Muscle of leg (tissue), 16 donors: Measurements from ENCODE around the gene SLC38A1. TPM values are rescaled to one million over a fixed set of nuclear protein-coding genes. Genes with fewer than 3 reads are reported as not detected.
A peak's percentile ranks its signal among the peaks of the same experiment; 100 is the strongest.

Experiments used
- DNase-seq: peaks from one replicate; pipeline ENCODE4 v3.0.0; 2013
- H3K27ac ChIP-seq: one replicate; pipeline ENCODE4 v1.5.1; 2013; ENCODE audit warnings: mild to moderate bottlenecking, low read length, control low read depth
- H3K27me3 ChIP-seq: one replicate; pipeline ENCODE4 v1.6.1; 2013; ENCODE audit warnings: low read length; ENCODE audit not compliant: control insufficient read depth, insufficient read depth
- H3K36me3 ChIP-seq: one replicate; pipeline ENCODE4 v1.6.1; 2013; ENCODE audit warnings: low read length; ENCODE audit not compliant: control insufficient read depth, insufficient read depth
- H3K4me1 ChIP-seq: one replicate; pipeline ENCODE4 v1.6.1; 2013; ENCODE audit warnings: low read length; ENCODE audit not compliant: control insufficient read depth, insufficient read depth
- H3K4me3 ChIP-seq: one replicate; pipeline ENCODE4 v1.5.1; 2013; ENCODE audit warnings: low read length, control low read depth
- H3K9me3 ChIP-seq: replicated peaks from 2 replicates; pipeline ENCODE4 v1.6.1; 2013; ENCODE audit warnings: low read depth, low read length; ENCODE audit not compliant: control insufficient read depth
- WGBS: methylation state at CpG from one replicate; pipeline ENCODE4 v1.1.5; 2013; ENCODE audit warnings: missing lambda C conversion rate; ENCODE audit not compliant: insufficient coverage; 5-methylcytosine and 5-hydroxymethylcytosine counted together
- long read RNA-seq, 11 donors: transcript quantifications; one replicate each; lab custom pipeline, GENCODE V29; 2026
- polyA plus RNA-seq, 8 donors: library from polyadenylated mRNA; unstranded; fragments of 120-200 nt; gene quantifications; one replicate each; pipeline versions ENCODE4 v1.2.1 to v1.2.3, GENCODE V29; 2013; ENCODE audit warnings: inconsistent platforms in 1 of 8, low replicate concordance in 1 of 8; ENCODE audit not compliant: insufficient read length in 8 of 8, insufficient read depth in 1 of 8
- total RNA-seq: library from RNA; stranded (reverse); fragments of 120-200 nt; gene quantifications from one replicate; pipeline ENCODE4 v1.2.4, GENCODE V29; 2013

The SLC38A1 gene
- total RNA-seq (34.4 TPM), polyA plus RNA-seq (10 to 100 TPM; 24.3 to 44.0 (median 30.6) TPM)
- long read RNA-seq, donor 1, full-length matches to known transcripts: 1 of 9 reads
- long read RNA-seq, donor 1, partial matches to known transcripts: 8 of 9 reads
- long read RNA-seq, donor 1, other reads (novel, unspliced or antisense): 0 of 9 reads
- long read RNA-seq, donor 2, full-length matches to known transcripts: 1 of 1 reads
- long read RNA-seq, donor 2, partial matches to known transcripts: 0 of 1 reads
- long read RNA-seq, donor 2, other reads (novel, unspliced or antisense): 0 of 1 reads
- long read RNA-seq, donor 3, full-length matches to known transcripts: 12 of 23 reads
- long read RNA-seq, donor 3, partial matches to known transcripts: 11 of 23 reads
- long read RNA-seq, donor 3, other reads (novel, unspliced or antisense): 0 of 23 reads
- long read RNA-seq, donor 4, partial matches to known transcripts: 11 of 13 reads
- long read RNA-seq, donor 4, other reads (novel, unspliced or antisense): 0 of 13 reads
- long read RNA-seq, donor 5, full-length matches to known transcripts: 7 of 20 reads
- long read RNA-seq, donor 5, partial matches to known transcripts: 13 of 20 reads
- long read RNA-seq, donor 5, other reads (novel, unspliced or antisense): 0 of 20 reads
- long read RNA-seq, donor 6, full-length matches to known transcripts: 9 of 9 reads
- long read RNA-seq, donor 6, partial matches to known transcripts: 0 of 9 reads
- long read RNA-seq, donor 6, other reads (novel, unspliced or antisense): 0 of 9 reads
- long read RNA-seq, donor 7, partial matches to known transcripts: 0 of 1 reads
- long read RNA-seq, donor 7, other reads (novel, unspliced or antisense): 0 of 1 reads
- long read RNA-seq, donor 8, partial matches to known transcripts: 17 of 19 reads
- long read RNA-seq, donor 8, other reads (novel, unspliced or antisense): 0 of 19 reads
- long read RNA-seq, donor 9, full-length matches to known transcripts: 5 of 5 reads
- long read RNA-seq, donor 9, partial matches to known transcripts: 0 of 5 reads
- long read RNA-seq, donor 9, other reads (novel, unspliced or antisense): 0 of 5 reads
- long read RNA-seq, donor 10, full-length matches to known transcripts: 9 of 9 reads
- long read RNA-seq, donor 10, partial matches to known transcripts: 0 of 9 reads
- long read RNA-seq, donor 10, other reads (novel, unspliced or antisense): 0 of 9 reads
- long read RNA-seq, donor 11, partial matches to known transcripts: 0 of 4 reads
- long read RNA-seq, donor 11, other reads (novel, unspliced or antisense): 0 of 4 reads

DNA sequence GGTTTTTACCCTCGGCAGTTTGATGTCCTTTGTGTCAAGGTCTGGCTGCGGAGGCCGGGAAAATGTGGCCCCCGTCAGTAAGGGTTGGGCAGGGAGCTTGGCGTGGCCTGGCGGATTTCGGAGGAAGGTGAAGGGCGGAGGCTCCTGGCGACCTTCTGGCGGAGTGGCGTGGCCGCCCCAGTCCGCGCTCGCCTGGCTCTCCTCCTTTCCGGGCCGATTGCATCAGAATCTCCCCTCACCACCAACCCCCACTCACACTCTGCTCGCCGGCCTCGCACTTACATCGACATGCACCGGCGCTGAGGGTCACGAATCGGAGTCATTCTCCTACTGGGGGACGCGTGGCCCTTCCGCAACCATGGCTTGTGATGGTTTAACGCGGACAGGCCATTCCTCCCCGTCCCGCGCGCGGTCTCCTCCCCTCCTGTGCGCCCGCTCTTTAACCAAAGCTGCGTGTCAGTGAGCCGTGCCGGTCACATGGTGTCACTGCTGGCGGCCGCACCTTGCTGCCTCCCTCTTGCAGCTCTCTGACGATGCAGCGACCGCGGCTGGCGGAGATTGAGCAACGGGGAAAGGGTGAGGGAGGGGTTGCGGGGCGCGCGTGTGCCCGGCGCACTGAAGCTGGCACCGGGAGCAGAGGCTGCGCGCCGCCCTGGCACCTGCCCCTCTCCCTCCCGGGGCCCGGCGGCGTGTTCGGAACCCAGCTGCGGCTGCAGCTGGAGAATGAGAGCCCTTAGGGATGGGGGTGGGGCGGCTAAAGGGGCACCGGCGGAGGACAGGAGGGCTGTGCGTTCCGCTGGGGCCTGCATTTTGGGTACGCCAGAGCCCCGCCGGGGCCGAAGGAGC, at the start of gene SLC38A1:
Gene SLC38A1 (minus strand): TSS at position 461 of the 846 bp plus-strand sequence. CDS start 29,243 bp downstream, outside the sequence.
- no peaks in the 10 kb centered on the region for H3K9me3 ChIP-seq
- no peaks in the 10 kb centered on the region for H3K36me3 ChIP-seq
- under 1% methylated on average over 64 of the region's 73 CpGs for WGBS
- H3K27ac ChIP-seq: peak within 1 kb of the TSS; percentile 82
- H3K4me3 ChIP-seq: peak within 1 kb of the TSS; percentile 66
- peaks cover 45% of the 10 kb centered on the region for H3K4me1 ChIP-seq
- H3K27me3 ChIP-seq: peaks cover 31% of the 10 kb centered on the region
- peak; percentile 90 for DNase-seq

DNA sequence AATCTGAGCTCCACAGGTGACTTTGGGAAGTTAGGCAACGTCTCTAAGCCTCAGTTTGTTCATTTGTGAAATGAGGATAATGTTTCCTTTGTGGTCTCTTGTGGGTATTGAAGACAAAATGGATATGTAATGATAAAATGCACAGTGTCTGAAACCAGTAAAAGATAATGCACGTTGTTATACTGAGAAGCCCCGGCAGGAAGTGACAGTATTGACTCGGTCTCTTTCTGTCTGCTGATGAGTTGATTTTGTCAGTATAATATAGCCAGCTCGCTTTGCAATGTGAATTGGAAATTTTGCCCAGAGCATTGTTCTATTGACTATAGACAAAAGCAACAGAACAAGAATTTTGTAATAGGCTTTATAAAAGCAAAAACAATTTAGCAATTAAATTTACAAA, 49.2 kb upstream of the SLC38A1 start:
- H3K27me3 ChIP-seq: no peaks in the 10 kb centered on the region
- no peak overlapping the region for H3K4me3 ChIP-seq
- H3K4me1 ChIP-seq: no peaks in the 10 kb centered on the region
- 67% methylated on average over 3 of the region's 5 CpGs for WGBS
- no peaks in the 10 kb centered on the region for H3K36me3 ChIP-seq
- H3K9me3 ChIP-seq: no peaks in the 10 kb centered on the region
- no peak overlapping the region for H3K27ac ChIP-seq
- no peak for DNase-seq

DNA sequence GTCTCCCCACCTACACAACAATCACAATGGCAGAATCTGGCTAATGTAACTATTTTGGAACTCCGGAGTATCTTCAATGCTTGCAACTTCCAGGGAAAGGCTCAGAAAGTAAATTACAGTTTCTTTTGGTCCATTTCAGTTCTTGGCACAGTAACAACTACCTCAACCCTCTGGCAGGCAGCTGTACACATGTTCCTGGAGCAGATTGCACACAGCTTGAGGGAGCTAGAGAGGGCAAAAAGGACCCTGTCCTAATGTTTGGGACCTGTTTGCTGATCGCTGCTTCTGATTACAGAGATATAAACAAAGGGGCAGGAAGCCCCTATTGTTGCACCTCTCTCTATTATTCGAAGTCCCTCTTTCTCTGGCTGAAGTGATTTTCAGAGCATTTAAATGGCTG, 35.2 kb upstream of the SLC38A1 start:
- WGBS: 81% methylated on average over 3 of the region's 3 CpGs
- H3K27ac ChIP-seq: peak overlapping the region; percentile 20
- no peaks in the 10 kb centered on the region for H3K36me3 ChIP-seq
- peak; percentile 52 for DNase-seq
- H3K4me1 ChIP-seq: peaks cover 22% of the 10 kb centered on the region
- no peaks in the 10 kb centered on the region for H3K9me3 ChIP-seq
- no peak overlapping the region for H3K4me3 ChIP-seq
- no peaks in the 10 kb centered on the region for H3K27me3 ChIP-seq

DNA sequence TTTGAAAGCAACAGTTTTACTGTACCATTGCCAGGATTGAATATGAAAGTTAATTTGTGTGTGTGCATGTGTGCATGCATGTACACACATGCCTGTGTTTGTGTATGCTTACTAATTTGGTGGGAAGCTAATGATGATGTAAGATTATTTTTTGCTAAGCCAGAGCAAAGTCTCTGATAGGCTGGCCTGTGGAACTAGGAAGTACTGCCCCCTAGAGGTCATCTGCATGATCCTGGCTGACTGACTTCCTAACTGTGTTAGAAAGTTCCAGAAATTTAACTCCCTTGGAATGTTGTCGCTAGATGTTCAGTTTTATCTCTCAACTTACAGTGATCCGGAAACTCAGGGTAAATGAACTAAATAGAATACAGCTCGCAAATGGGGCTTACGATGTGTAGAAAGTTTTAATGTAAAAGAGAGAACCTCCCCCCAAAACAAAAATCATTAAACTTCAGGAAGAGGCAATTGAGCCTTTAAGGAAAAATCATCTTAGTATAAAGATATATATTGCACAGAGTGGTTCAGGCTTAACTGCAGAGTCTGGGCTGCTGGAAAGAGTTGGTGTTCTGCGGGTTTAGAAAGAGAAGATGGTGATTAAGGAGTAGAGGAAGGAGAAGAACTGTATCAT, 34.3 kb upstream of the SLC38A1 start:
- DNase-seq: peak; percentile 16
- WGBS: 92% methylated on average over 1 of the region's 5 CpGs
- Histone ChIP-seq H3K27ac (no peak overlapping the region), H3K27me3 (no peaks in the 10 kb centered on the region), H3K4me3 (no peak overlapping the region), H3K9me3 (no peaks in the 10 kb centered on the region), H3K36me3 (no peaks in the 10 kb centered on the region), H3K4me1 (peaks cover 22% of the 10 kb centered on the region)

DNA sequence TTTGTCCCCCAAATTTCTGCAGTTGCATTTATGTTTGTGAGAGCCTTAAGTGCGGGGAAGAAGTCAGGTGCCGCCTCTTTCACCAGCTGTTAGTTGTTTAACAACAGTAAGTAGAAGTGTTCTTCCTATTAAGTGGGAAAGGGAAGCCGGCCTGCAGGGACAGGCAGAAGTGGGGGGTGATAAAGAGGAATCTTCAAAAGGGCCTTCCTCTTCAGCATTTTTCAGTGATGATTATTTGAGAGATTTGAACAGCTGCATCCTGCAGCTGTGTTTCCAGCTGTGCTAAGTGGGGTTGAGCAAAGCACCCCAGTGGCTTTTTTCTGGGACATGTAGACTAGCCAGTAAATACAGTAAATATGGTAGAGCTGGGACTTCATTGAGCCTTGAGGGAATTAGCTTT, 32.1 kb upstream of the SLC38A1 start:
- Histone ChIP-seq H3K27ac (peak overlapping the region; percentile 60), H3K4me3 (no peak overlapping the region), H3K4me1 (peaks cover 22% of the 10 kb centered on the region), H3K36me3 (no peaks in the 10 kb centered on the region), H3K27me3 (no peaks in the 10 kb centered on the region), H3K9me3 (no peaks in the 10 kb centered on the region)
- WGBS: 11% methylated on average over 3 of the region's 3 CpGs
- peak; percentile 97 for DNase-seq

DNA sequence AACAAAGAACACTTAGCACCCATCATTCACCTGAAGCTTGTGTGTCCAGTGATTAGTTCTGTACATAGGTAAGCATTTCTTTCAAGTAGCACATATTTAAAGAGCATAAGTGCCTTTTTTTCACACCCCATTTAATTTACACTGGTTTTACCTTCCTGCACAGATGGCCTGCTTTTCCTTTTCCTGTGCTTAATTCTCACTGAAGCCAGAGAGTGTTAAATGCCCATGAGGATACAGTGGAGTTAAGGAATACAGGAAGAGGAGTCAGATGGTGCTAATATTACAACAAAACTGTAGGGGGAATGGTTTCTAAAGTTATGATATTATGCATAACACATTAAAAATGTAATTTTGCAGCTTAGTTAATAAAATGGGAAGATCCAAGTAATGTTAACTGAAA, 31.0 kb upstream of the SLC38A1 start:
- peaks cover 22% of the 10 kb centered on the region for H3K4me1 ChIP-seq
- no peaks in the 10 kb centered on the region for H3K36me3 ChIP-seq
- no peak overlapping the region for H3K27ac ChIP-seq
- DNase-seq: peak; percentile 44
- no peaks in the 10 kb centered on the region for H3K27me3 ChIP-seq
- no peak overlapping the region for H3K4me3 ChIP-seq
- H3K9me3 ChIP-seq: no peaks in the 10 kb centered on the region

DNA sequence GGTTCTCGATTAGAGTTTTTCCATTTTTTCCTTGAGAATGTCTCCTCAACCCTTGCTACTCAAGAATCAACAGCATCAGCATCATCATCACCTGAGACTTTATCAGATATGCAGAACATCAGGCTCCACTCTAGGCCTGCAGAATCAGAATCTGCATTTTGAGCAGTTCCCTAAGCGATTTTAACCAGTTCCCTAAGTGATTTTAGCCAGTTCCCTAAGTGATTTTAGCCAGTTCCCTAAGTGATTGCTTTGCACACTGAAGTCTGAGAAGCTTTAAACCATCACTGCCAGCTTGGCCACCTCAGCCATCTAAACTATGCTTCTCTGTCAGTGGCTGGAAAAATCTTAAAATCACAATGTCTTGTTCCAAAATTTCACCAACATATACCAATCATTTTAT, 29.4 kb upstream of the SLC38A1 start:
- no peaks in the 10 kb centered on the region for H3K36me3 ChIP-seq
- no peak overlapping the region for H3K4me3 ChIP-seq
- H3K27ac ChIP-seq: no peak overlapping the region
- H3K27me3 ChIP-seq: no peaks in the 10 kb centered on the region
- DNase-seq: no peak
- 80% methylated on average over 1 of the region's 2 CpGs for WGBS
- peaks cover 10% of the 10 kb centered on the region for H3K4me1 ChIP-seq
- no peaks in the 10 kb centered on the region for H3K9me3 ChIP-seq

DNA sequence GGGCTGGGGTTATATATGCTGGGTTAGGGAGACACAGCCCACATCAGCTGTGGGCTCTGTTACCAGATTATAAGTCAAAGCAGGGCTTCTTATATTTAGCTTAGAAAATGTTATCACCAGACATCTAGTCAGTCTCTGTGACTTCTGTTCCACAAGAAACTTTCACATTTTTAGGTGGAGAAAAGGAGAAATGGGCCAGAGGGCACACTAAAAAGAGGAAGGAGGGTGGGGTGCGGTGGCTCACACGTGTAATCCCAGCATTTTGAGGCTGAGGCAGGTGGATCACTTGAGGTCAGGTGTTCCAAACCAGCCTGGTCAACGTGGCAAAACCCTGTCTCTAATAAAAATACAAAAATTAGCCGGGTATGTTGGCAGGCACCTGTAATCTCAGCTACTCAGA, 28.0 kb upstream of the SLC38A1 start:
- Histone ChIP-seq H3K36me3 (no peaks in the 10 kb centered on the region), H3K27ac (no peak overlapping the region), H3K4me3 (no peak overlapping the region), H3K4me1 (peaks cover 9% of the 10 kb centered on the region), H3K9me3 (peaks cover 5% of the 10 kb centered on the region), H3K27me3 (no peaks in the 10 kb centered on the region)
- 60% methylated on average over 2 of the region's 4 CpGs for WGBS
- DNase-seq: no peak
